ENCODE measurements around the gene SFSWAP. TPM values are rescaled to one million over a fixed set of nuclear protein-coding genes. Genes with fewer than 3 reads are reported as not detected.

Gene SFSWAP
- polyA plus RNA-seq, 2 of the 4 experiments (the other 2 are of a cell fraction): 21.8 to 23.5 TPM

DNA sequence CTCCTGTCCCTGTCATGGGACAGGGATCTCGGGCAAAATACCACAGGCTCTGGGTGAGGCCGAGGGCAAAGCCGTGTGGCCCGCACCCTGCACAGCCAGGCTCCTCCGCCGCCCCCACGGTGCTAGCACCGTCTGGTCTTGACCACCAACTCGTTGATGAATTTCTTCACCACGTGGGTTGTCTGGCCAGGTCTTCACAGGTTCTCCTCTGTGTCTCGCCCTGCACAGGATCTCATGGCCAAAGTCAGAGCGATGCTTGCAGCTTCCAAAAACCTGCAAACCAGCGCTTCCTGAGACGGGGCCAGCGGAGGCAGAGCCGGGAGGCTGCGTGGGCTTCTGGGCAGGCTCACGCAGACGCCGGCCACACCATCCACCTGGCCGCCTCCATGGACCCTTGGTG lies 88.3 kb downstream of the SFSWAP start:
- H3K4me3 ChIP-seq: no peak overlapping the region
- ChIA-PET CTCF (interaction anchor here (0.7 to 1.2 kb wide), 2 partner anchors 10 to 12 kb away, joined by 3 to 4 read pairs; no protein-coding TSS in a partner anchor), POLR2A (no interaction called here)
- ATAC-seq (no peak), FAIRE-seq (no peak), DNase-seq (ENCODE audit: low read depth in 1 of 2, low spot score in 1 of 2) (no peak)
- 0 out of 3 replicates have a peak, but pooled peaks cover 3% of the 10 kb centered on the region for H3K4me1 ChIP-seq
- no peak overlapping the region for H3K4me2 ChIP-seq
- 93% methylated on average over 21 of the region's 21 CpGs for WGBS (ENCODE audit: missing lambda C conversion rate)
- TF ChIP-seq PHF8 (IDR thresholded peaks at IDR 0.05; ENCODE audit: borderline replicate concordance, low read depth) (no peak), ZNF302 (CRISPR knock-in tag; IDR thresholded peaks at IDR 0.05) (no peak), JUN (IDR thresholded peaks at IDR 0.05) (no peak), POLR2A (IDR thresholded peaks at IDR 0.05; ENCODE audit: low read length) (no peak), RFX5 (IDR thresholded peaks at IDR 0.05) (no peak), BHLHE40 (IDR thresholded peaks at IDR 0.05; ENCODE audit: low read depth, low read length) (no peak), SMC3 (IDR thresholded peaks at IDR 0.05) (no peak), KDM5A (IDR thresholded peaks at IDR 0.05) (no peak), ZSCAN20 (CRISPR knock-in tag; IDR thresholded peaks at IDR 0.05) (no peak), FOXS1 (CRISPR knock-in tag; IDR thresholded peaks at IDR 0.05) (no peak), CEBPB (IDR thresholded peaks at IDR 0.05) (no peak), CBX2 (IDR thresholded peaks at IDR 0.05; ENCODE audit: borderline replicate concordance, low read depth) (no peak), GATA3 (IDR thresholded peaks at IDR 0.05; ENCODE audit: borderline replicate concordance) (no peak), ZC3H11A (IDR thresholded peaks at IDR 0.05) (no peak), TP53 (CRISPR knock-in tag; IDR thresholded peaks at IDR 0.05) (no peak), CHD4 (IDR thresholded peaks at IDR 0.05; ENCODE audit: borderline replicate concordance) (no peak)
- TF ChIP-seq, protein P1, sequence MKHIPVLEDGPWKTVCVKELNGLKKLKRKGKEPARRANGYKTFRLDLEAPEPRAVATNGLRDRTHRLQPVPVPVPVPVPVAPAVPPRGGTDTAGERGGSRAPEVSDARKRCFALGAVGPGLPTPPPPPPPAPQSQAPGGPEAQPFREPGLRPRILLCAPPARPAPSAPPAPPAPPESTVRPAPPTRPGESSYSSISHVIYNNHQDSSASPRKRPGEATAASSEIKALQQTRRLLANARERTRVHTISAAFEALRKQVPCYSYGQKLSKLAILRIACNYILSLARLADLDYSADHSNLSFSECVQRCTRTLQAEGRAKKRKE (CRISPR knock-in tag; IDR thresholded peaks at IDR 0.05; ENCODE audit: low read depth): no peak
- TF ChIP-seq, protein P2, sequence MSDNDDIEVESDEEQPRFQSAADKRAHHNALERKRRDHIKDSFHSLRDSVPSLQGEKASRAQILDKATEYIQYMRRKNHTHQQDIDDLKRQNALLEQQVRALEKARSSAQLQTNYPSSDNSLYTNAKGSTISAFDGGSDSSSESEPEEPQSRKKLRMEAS (IDR thresholded peaks at IDR 0.05): no peak
- TF ChIP-seq, protein P3, sequence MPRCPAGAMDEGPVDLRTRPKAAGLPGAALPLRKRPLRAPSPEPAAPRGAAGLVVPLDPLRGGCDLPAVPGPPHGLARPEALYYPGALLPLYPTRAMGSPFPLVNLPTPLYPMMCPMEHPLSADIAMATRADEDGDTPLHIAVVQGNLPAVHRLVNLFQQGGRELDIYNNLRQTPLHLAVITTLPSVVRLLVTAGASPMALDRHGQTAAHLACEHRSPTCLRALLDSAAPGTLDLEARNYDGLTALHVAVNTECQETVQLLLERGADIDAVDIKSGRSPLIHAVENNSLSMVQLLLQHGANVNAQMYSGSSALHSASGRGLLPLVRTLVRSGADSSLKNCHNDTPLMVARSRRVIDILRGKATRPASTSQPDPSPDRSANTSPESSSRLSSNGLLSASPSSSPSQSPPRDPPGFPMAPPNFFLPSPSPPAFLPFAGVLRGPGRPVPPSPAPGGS (IDR thresholded peaks at IDR 0.05): no peak
- TF ChIP-seq, protein P4, sequence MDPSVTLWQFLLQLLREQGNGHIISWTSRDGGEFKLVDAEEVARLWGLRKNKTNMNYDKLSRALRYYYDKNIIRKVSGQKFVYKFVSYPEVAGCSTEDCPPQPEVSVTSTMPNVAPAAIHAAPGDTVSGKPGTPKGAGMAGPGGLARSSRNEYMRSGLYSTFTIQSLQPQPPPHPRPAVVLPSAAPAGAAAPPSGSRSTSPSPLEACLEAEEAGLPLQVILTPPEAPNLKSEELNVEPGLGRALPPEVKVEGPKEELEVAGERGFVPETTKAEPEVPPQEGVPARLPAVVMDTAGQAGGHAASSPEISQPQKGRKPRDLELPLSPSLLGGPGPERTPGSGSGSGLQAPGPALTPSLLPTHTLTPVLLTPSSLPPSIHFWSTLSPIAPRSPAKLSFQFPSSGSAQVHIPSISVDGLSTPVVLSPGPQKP (IDR thresholded peaks at IDR 0.05; ENCODE audit: low read depth, low read length): no peak
- no peaks in the 10 kb centered on the region for H3K9me3 ChIP-seq
- no peak overlapping the region for H3K27ac ChIP-seq

DNA sequence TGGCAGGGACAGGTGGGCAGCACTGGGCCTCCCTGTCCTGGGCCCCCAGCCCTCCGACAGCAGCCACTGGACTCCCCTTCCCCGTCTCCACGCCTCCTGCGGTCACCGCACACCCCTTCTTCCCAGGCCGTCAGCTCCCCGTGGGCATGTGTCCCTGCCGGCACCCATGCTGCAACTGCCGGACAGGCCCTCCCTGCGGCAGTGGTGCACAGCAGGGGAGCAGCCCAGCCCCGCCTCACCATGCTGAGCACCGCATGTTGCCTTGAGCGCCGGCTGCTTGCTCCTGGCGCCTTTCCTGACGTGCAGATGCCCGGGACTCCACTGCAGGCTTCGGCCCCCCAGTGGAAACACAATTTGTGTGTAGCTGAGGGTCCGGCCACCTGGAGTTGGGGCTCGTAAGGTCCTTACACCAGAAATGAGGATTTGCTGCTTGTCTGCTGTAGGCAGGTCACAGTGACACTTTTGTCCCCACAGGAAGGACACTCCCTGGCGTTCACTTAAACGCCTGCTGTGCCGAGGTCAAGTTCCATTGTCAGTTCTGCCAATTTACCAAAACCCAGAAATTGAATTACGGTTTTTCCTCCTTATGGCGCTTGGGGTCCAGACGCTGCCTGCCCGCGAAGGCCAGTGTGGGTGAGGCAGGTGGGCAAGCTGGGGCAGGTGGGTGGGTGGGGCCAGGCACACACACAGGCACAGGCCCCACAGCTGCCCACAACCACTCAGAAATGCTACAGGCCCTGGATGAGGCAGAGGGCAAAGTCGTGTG lies 89.1 kb downstream of the SFSWAP start:
- ATAC-seq (no peak), DNase-seq (ENCODE audit: low read depth in 1 of 2, low spot score in 1 of 2) (no peak), FAIRE-seq (no peak)
- H3K27ac ChIP-seq: no peak overlapping the region
- H3K4me2 ChIP-seq: no peak overlapping the region
- no peaks in the 10 kb centered on the region for H3K9me3 ChIP-seq
- ChIA-PET POLR2A (no interaction called here), CTCF (interaction anchor here (1.2 kb wide), 1 partner anchor 13 kb away, joined by 3 read pairs; no protein-coding TSS in a partner anchor)
- 92% methylated on average over 29 of the region's 29 CpGs for WGBS (ENCODE audit: missing lambda C conversion rate)
- TF ChIP-seq ZC3H11A (IDR thresholded peaks at IDR 0.05) (no peak), RNF2 (IDR thresholded peaks at IDR 0.05; ENCODE audit: borderline replicate concordance, low read depth) (no peak), MAFK (IDR thresholded peaks at IDR 0.05; ENCODE audit: partially characterized antibody) (no peak), POLR2AphosphoS2 (conservative IDR thresholded peaks at IDR 0.05; ENCODE audit: low read length) (no peak), HDAC2 (IDR thresholded peaks at IDR 0.05) (no peak), TP53 (CRISPR knock-in tag; IDR thresholded peaks at IDR 0.05) (no peak), RFX5 (IDR thresholded peaks at IDR 0.05) (no peak), ZFP36 (IDR thresholded peaks at IDR 0.05; ENCODE audit: borderline replicate concordance, partially characterized antibody) (no peak), RCOR1 (IDR thresholded peaks at IDR 0.05; ENCODE audit: low read depth, low read length) (no peak), TFCP2L1 (CRISPR knock-in tag; IDR thresholded peaks at IDR 0.05) (no peak), MYC (IDR thresholded peaks at IDR 0.05; ENCODE audit: borderline replicate concordance, low read length) (no peak), HOXB13 (CRISPR knock-in tag; IDR thresholded peaks at IDR 0.05; ENCODE audit: low read depth) (no peak), RARB (CRISPR knock-in tag; IDR thresholded peaks at IDR 0.05) (no peak), CEBPB (IDR thresholded peaks at IDR 0.05) (no peak)
- TF ChIP-seq, protein P2 (IDR thresholded peaks at IDR 0.05): no peak
- H3K4me1 ChIP-seq: 0 out of 3 replicates have a peak, but pooled peaks cover 3% of the 10 kb centered on the region
- no peak overlapping the region for H3K4me3 ChIP-seq

Measured in A549 (cell line).